NCI-H1436 (cell line): Measurements from ENCODE around the gene SLC2A4RG.

Source experiments
- DNase-seq: peaks from one replicate; lab custom pipeline; 2025; lab: John Stamatoyannopoulos, UW

Gene SLC2A4RG

DNA sequence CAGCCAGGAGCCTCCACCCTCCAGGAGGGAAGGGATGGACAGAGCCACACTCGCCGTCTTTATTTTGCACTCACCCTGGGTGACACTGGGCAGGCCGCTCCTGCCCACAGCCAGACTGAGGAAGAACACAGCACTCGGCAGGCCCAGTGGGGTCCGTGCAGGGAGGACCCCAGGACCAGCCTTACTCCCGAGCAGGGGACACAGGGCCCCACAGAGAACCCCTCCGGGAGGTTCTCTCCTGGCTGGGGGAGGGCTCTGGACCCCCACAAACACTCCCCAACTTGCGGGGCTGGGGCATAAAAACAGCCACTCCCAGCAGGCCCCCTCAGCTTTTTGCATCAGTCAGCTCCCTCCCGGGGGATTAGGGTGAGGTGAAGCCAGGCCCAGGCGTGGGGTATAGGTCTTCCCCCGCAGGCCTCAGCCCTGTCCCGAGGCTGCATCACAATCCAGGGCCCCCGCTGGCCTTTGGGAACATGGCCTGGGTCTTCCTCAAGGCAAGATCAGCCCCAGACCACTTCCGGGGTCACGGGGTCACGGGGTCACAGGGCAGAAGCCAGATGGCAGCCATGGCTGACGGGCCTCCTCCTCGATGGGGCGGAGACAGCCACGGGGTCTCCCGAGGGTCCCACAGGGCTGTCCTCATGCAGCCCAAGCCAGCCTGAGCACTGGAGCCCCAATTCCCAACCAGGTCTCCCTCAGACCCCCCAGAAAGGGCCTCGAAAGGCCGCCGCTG is 39.9 kb upstream of the SLC2A4RG start:
- DNase-seq: no peak

DNA sequence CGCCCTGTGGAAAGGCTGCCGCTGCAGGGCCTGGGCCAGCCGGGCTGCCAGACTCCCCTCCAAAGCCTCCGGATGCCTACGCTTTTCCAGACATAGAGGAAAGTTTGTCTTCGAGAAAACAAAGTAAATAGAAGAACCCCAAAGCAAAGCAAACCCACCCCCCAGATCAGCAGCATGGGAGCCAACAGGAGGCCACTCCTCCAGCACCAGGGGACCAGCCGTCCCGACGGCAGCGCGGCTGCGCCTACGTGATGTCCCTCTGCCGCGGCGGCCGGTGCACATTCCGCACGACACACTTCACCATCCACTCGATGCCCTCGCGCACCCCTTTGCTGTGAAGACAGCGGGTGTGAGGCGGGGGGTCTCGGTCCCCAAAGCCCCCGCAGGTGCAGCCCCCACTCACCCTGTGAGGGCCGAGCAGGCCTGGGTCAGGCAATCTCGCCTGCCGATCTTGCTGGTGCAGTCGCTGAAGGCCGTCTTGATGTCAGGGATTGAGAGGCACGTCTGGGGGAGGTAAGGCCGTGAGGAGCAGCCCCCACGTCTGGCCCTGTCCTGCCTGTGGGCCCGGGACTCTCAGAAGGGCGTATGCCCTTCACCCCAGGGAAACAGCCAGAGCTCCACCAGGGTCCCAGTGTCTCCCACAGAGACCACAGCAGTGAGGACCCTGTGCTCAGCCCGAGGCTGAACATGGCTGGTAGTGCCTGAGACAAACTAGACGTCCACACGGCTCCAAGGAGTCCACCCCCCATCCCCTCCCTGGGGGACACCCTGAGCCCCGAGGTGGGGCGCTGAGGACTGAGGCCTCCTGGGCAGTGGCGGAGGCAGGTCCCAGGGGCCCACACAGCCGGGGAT is 39.2 kb upstream of the SLC2A4RG start:
- no peak for DNase-seq

DNA sequence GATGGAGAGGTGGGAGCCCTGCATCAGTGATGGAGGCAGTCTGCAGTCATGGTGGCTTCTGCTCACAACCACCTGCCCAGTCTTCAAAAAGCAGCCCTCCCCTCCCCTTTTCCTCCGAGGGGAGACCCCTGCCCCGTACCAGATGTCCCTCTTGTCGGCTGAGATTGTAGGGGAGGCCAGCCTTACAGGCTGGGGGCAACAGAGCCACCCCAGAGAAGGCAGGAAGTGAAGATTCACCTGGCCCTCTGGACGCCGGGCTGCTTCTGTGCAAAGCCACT is 38.6 kb upstream of the SLC2A4RG start:
- DNase-seq: no peak

- DNase-seq: no peak
Measured at GRCh38 chr20:63701329-63702035, 38.1 kb upstream of the SLC2A4RG start.

GRCh38 chr20:63702036-63702665 is 37.4 kb upstream of the SLC2A4RG start:
- no peak for DNase-seq

- no peak for DNase-seq
Measured at GRCh38 chr20:63702751-63703470, 36.7 kb upstream of the SLC2A4RG start.

- no peak for DNase-seq
Measured at GRCh38 chr20:63703471-63703975, 36.1 kb upstream of the SLC2A4RG start.

- no peak for DNase-seq
Measured at GRCh38 chr20:63703976-63704748, 35.4 kb upstream of the SLC2A4RG start.

- no peak for DNase-seq
Measured at GRCh38 chr20:63704749-63705117, 34.8 kb upstream of the SLC2A4RG start.

DNA sequence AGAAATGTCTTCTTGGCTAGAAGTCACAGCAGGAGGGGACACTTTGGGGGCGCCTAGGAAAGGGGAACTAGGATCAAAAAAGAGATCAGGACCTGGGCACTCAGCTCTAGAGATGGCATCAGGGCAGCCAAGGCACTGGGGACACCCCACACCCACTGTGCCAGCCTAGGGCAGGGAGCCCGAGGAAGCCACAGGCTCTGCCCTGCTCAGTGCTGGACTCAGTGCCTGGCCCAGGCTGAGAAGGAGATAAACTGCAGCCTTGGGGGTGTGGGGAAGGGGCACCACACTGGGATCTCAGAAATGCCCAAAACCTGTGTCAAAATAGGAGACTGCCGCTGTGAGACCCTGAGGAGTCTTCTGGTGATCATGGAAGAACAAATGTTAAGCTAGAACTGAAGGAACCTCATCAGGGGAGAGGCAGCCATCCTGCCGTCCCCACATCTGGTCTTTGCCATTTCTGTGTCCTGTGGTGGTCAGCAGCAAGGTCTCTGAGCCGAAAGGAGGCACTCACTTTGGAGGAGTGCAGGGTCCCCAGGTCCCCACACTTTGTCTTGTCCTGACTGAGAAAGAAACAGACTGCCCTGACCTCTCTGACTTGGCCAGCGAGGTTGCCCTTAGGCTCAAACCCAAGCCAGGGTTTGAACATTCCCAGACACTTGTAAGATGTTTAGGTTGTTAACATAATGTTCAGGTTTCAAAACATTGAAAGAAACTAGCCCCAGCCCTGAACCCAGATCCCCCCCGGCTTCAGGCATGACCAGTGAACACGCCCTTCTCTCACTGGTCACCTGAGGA is 34.1 kb upstream of the SLC2A4RG start:
- no peak for DNase-seq

GRCh38 chr20:63706027-63706695 is 33.4 kb upstream of the SLC2A4RG start:
- DNase-seq: no peak

DNA sequence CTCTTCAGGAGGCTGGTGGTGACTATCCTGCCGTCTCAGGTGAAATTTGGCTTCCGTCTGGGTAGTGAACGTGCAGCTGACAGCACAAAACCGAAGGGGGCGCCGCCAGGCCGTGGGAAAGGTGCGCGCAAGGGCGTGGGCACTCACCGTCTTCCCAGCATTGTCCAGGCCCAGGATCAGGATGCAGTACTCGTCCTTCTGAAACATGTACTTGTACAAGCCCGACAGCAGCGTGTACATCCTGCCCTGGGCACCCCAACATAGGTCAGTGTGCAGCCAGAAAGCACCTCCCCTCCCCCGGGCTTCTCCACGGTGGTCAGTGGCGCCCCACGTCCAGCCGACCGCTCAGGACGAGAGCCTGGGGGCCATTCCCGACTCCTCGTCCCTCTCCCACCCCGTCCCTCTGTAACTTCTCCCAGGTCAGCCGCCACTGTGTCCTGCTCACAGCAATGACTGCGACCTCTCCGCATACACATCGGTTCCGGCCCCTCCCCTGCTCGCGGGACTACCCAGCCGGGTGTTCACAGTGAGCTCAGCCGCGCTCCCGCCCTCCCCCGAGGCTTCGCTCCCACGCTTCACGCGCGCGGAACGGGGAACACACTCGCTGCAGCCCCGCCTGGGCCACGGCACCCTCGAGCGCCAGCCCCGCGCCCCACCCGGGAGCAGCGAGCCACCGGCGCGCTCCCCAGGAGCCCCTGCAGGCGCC is 32.6 kb upstream of the SLC2A4RG start:
- DNase-seq: no peak

GRCh38 chr20:63707558-63708300 is 31.8 kb upstream of the SLC2A4RG start, which contains the start of the genes ARFRP1 and ZGPAT:
TSS of gene ARFRP1 (minus strand) at chr20:63707976. CDS start at chr20:63707091, 885 bp downstream.
TSS of gene ZGPAT (plus strand) at chr20:63708039. CDS start at chr20:63708581, 542 bp downstream.
- peak; percentile 73 for DNase-seq

DNA sequence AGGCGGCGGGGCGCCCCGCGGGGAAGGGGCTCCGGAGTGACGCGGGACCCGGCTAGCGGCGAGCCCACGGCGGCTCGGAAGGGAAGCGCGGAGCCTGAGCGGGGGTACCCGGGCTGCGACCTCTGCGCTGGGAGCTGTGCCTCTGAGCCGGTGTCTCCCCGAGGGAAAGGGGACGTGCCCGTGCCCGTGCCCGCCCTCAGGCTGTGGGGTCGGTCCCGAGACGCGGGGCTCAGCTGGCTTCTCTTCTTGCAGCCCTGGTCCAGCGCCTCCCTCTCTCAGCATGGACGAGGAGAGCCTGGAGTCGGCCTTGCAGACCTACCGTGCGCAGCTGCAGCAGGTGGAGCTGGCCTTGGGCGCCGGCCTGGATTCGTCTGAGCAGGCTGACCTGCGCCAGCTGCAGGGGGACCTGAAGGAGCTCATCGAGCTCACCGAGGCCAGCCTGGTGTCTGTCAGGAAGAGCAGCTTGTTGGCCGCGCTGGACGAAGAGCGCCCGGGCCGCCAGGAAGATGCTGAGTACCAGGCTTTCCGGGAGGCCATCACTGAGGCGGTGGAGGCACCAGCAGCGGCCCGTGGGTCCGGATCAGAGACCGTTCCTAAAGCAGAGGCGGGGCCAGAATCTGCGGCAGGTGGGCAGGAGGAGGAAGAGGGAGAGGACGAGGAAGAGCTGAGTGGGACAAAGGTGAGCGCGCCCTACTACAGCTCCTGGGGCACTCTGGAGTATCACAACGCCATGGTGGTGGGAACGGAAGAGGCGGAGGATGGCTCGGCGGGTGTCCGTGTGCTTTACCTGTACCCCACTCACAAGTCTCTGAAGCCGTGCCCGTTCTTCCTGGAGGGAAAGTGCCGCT is 31.1 kb upstream of the SLC2A4RG start:
- no peak for DNase-seq

DNA sequence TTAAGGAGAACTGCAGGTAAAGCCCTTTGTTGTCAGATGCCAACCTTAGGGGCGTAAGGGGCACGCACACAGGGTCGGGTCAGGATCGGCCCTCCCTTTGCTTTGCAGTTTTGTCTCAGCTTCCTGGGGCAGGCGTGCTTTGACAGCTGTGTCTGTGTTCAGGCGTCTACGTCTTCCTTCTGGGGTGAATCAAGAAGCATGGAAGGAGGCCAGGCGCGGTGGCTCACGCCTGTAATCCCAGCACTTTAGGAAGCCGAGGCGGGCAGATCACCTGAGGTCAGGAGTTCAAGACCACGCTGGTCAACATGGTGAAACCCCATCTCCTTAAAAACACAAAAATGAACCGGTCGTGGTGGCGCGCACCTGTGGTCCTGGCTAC is 30.4 kb upstream of the SLC2A4RG start:
- no peak for DNase-seq

DNA sequence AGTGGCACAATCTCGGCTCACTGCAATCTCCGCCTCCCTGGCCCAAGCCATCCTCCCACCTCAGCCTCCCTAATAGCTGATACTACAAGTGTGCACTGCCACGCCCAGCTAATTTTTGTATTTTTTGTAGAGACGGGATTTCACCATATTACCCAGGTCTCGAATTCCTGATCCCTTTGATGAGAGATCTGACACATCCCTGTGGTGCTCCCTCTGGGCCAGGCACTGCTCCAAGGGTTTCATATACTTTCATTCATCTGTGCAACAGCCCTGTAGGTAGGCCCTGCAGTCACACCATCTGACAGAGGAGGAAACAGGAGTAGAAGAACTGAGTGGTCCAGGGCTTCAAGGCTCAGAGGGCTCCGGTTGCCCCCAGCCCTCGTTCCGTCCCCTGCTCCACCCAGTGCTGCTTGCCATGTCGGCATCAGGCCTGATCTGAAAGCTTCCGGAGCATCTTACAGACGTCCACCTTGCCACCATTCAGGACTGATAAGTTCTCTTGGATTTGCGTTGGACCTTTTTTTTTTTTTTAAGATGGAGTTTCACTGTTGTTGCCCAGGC is 28.4 kb upstream of the SLC2A4RG start:
- DNase-seq: no peak

- no peak for DNase-seq
Measured at GRCh38 chr20:63712191-63712590, 27.4 kb upstream of the SLC2A4RG start.
